ENCODE measurements around the gene ARPC1A. TPM values are rescaled to one million over a fixed set of nuclear protein-coding genes. Genes with fewer than 3 reads are reported as not detected.

ARPC1A gene
- total and polyA plus RNA-seq, 8 donors = 32.8 to 90.9 (median 62.7) TPM

- 89 to 95% methylated on average over 4 of the region's 4 CpGs for WGBS, 2 donors
- no peak overlapping the region for H3K27ac ChIP-seq
Observed at GRCh38 chr7:99394188-99394502, 68.4 kb downstream of the ARPC1A start.

GRCh38 chr7:99395616-99396327 is 70.1 kb downstream of the ARPC1A start:
- H3K4me1 ChIP-seq = peaks cover 0 to 6% (median 4%) of the 10 kb centered on the region in 3 donors
- no peaks in the 10 kb centered on the region for H3K27me3 ChIP-seq
- no peak overlapping the region for H3K4me3 ChIP-seq
- TF ChIP-seq CTCF (IDR thresholded peaks at IDR 0.05) = no peak
- no peak for DNase-seq
- intact Hi-C loops (cut with DNase I) = no loop called here
- peaks cover 0 to 31% (median 0%) of the 10 kb centered on the region in 3 donors for H3K36me3 ChIP-seq
- no peak for ATAC-seq
- H3K9me3 ChIP-seq = no peaks in the 10 kb centered on the region
- H3K27ac ChIP-seq = no peak overlapping the region
- FAIRE-seq = no peak
- 51 to 52% methylated on average over 14 of the region's 14 CpGs for WGBS, 2 donors

More at GRCh38 chr7:99394188-99394502, 68.4 kb downstream of the ARPC1A start:
- peaks cover 0 to 15% (median 5%) of the 10 kb centered on the region in 3 donors for H3K36me3 ChIP-seq
- FAIRE-seq (no peak), ATAC-seq (no peak), DNase-seq (no peak)
- TF ChIP-seq CTCF (IDR thresholded peaks at IDR 0.05) = no peak
- H3K27me3 ChIP-seq = no peaks in the 10 kb centered on the region
- H3K9me3 ChIP-seq = no peaks in the 10 kb centered on the region
- intact Hi-C loops (cut with DNase I) = no loop called here
- peaks cover 0 to 6% (median 4%) of the 10 kb centered on the region in 3 donors for H3K4me1 ChIP-seq
- H3K4me3 ChIP-seq = no peak overlapping the region

GRCh38 chr7:99396418-99397296 is 71.0 kb downstream of the ARPC1A start:
- FAIRE-seq (no peak), ATAC-seq (no peak), DNase-seq (no peak)
- Histone ChIP-seq H3K36me3 (peaks cover 0 to 39% (median 0%) of the 10 kb centered on the region in 3 donors), H3K27ac (no peak overlapping the region), H3K27me3 (no peaks in the 10 kb centered on the region), H3K4me3 (no peak overlapping the region), H3K4me1 (peaks cover 0 to 6% (median 4%) of the 10 kb centered on the region in 3 donors), H3K9me3 (no peaks in the 10 kb centered on the region)
- 85 to 88% methylated on average over 21 of the region's 21 CpGs for WGBS, 2 donors
- intact Hi-C loops (cut with DNase I) = no loop called here
- no peak for TF ChIP-seq CTCF (IDR thresholded peaks at IDR 0.05)

- Histone ChIP-seq H3K27ac (no peak overlapping the region), H3K4me3 (no peak overlapping the region), H3K36me3 (peaks cover 0 to 43% (median 0%) of the 10 kb centered on the region in 3 donors), H3K4me1 (peaks cover 0 to 4% (median 1%) of the 10 kb centered on the region in 3 donors), H3K9me3 (no peaks in the 10 kb centered on the region), H3K27me3 (no peaks in the 10 kb centered on the region)
- DNase-seq = no peak
- FAIRE-seq = no peak
- intact Hi-C loops (cut with DNase I) = no loop called here
- no peak for ATAC-seq
- WGBS, 2 donors = 86 to 87% methylated on average over 15 to 18 of the region's 18 CpGs
- no peak for TF ChIP-seq CTCF (IDR thresholded peaks at IDR 0.05)
Observed at GRCh38 chr7:99397297-99397983, 71.7 kb downstream of the ARPC1A start.
